ENCODE results near the gene GPR173.

The GPR173 gene

GRCh38 chrX:53126377-53126776 is 77.8 kb downstream of the GPR173 start:
- ChIA-PET POLR2A (no interaction called here), CTCF (no interaction called here)
- H3K4me3 ChIP-seq (ENCODE audit: low read depth, low read length): no peak overlapping the region
- TF ChIP-seq, protein P1, sequence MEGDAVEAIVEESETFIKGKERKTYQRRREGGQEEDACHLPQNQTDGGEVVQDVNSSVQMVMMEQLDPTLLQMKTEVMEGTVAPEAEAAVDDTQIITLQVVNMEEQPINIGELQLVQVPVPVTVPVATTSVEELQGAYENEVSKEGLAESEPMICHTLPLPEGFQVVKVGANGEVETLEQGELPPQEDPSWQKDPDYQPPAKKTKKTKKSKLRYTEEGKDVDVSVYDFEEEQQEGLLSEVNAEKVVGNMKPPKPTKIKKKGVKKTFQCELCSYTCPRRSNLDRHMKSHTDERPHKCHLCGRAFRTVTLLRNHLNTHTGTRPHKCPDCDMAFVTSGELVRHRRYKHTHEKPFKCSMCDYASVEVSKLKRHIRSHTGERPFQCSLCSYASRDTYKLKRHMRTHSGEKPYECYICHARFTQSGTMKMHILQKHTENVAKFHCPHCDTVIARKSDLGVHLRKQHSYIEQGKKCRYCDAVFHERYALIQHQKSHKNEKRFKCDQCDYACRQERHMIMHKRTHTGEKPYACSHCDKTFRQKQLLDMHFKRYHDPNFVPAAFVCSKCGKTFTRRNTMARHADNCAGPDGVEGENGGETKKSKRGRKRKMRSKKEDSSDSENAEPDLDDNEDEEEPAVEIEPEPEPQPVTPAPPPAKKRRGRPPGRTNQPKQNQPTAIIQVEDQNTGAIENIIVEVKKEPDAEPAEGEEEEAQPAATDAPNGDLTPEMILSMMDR (IDR thresholded peaks at IDR 0.05; ENCODE audit: insufficient read depth, low read length, missing control alignments): no peak
- no peak for DNase-seq (ENCODE audit: low read depth, low spot score)

DNA sequence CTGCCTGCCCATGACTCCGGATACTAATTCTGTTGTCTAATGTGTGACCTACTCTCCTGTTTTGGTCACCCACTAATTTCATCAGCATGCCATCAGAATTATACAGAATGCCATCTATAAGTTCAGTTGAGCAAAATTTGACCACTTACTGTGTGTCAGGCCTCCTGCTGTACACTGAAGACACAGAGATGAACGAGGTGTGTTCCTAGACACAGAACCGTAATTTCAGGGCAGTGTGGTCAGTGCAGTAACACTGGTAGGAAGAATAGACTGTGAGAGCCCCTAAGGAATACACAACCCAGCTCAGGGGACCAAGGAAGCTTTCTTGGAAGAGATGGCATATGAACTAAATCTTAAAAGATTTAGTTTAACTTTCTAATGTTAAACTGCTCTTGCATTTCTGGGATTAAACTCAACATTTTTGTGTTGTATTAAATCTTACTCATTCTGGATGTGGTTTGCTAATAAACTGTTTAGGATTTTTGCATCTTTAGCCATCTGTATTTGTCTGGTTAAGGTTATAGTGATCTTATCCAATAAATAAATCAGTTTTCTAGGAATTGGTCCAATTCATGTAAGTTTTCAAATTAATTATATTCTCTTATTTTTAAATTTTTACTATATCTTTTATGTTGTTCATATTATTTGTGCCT is 79.6 kb downstream of the GPR173 start:
- CTCF ChIA-PET: no interaction called here
- DNase-seq (ENCODE audit: low read depth, low spot score): no peak
- H3K4me3 ChIP-seq (ENCODE audit: low read depth, low read length): no peak overlapping the region
- TF ChIP-seq, protein P1 (IDR thresholded peaks at IDR 0.05; ENCODE audit: insufficient read depth, low read length, missing control alignments): no peak
- POLR2A ChIA-PET: no interaction called here

Measured in AG04449 (cell line).